ENCODE measurements around the gene AARSD1.

- TF ChIP-seq, protein P1, sequence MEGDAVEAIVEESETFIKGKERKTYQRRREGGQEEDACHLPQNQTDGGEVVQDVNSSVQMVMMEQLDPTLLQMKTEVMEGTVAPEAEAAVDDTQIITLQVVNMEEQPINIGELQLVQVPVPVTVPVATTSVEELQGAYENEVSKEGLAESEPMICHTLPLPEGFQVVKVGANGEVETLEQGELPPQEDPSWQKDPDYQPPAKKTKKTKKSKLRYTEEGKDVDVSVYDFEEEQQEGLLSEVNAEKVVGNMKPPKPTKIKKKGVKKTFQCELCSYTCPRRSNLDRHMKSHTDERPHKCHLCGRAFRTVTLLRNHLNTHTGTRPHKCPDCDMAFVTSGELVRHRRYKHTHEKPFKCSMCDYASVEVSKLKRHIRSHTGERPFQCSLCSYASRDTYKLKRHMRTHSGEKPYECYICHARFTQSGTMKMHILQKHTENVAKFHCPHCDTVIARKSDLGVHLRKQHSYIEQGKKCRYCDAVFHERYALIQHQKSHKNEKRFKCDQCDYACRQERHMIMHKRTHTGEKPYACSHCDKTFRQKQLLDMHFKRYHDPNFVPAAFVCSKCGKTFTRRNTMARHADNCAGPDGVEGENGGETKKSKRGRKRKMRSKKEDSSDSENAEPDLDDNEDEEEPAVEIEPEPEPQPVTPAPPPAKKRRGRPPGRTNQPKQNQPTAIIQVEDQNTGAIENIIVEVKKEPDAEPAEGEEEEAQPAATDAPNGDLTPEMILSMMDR (IDR thresholded peaks at IDR 0.05) = no peak
- no peak for TF ChIP-seq POLR2A (IDR thresholded peaks at IDR 0.05)
These were observed 16.1 kb upstream of the AARSD1 start, which contains the start of gene RUNDC1 for GRCh38 chr17:42980274-42980765.

Data from ovary (tissue), 3 donors.